Right lobe of liver (tissue), 6 donors: Measurements from ENCODE around the gene DSE. TPM values are rescaled to one million over a fixed set of nuclear protein-coding genes. Genes with fewer than 3 reads are reported as not detected.
A peak's percentile ranks its signal among the peaks of the same experiment; 100 is the strongest.

Experiments used
- ATAC-seq, 4 donors: fragments of 200-7000 bp; cut with Tn5 transposase; one replicate each; pipeline ENCODE4 v1.9.1; 2020; ENCODE audit warnings: mild to moderate bottlenecking in 4 of 4, moderate library complexity in 4 of 4
- DNase-seq, 3 donors: peaks; one replicate each; pipeline ENCODE4 v3.0.0-alpha.2; 2020
- H3K27ac ChIP-seq, 3 donors: fragments of 200-600 bp; one replicate each; pipeline ENCODE4 v1.8.0; 2022
- H3K27me3 ChIP-seq, 2 donors: fragments of 200-600 bp; one replicate each; pipeline ENCODE4 v1.8.0; 2022
- H3K36me3 ChIP-seq, 4 donors: fragments of 200-600 bp; sonication (generic) in 1 of 4; one replicate each; pipeline versions ENCODE4 v1.5.1 to v1.8.0; 2017 to 2022; ENCODE audit warnings: control low read depth in 1 of 4
- H3K4me1 ChIP-seq, 4 donors: fragments of 200-600 bp; sonication (generic) in 1 of 4; one replicate each; pipeline versions ENCODE4 v1.5.1 to v1.8.0; 2017 to 2022; ENCODE audit warnings: control low read depth in 1 of 4
- H3K4me3 ChIP-seq, 3 donors: fragments of 200-600 bp; one replicate each; pipeline ENCODE4 v1.8.0; 2022
- H3K9me3 ChIP-seq, 4 donors: fragments of 200-600 bp; sonication (generic) in 1 of 4; one replicate each; pipeline versions ENCODE4 v1.5.1 to v1.8.0; 2017 to 2022; ENCODE audit warnings: control low read depth in 1 of 4
- POLR2A ChIP-seq: fragments of 450-650 bp; IDR thresholded peaks from one replicate; pipeline ENCODE4 v1.6.1; 2017; ENCODE audit warnings: antibody characterized with exemption, mild to moderate bottlenecking
- WGBS: methylation state at CpG from one replicate; pipeline ENCODE4 v1.1.6; 2018; ENCODE audit warnings: low coverage, low lambda C conversion rate; ENCODE audit not compliant: insufficient coverage; ENCODE audit errors: missing lambda C conversion rate; 5-methylcytosine and 5-hydroxymethylcytosine counted together
- intact Hi-C, 2 donors: fragments of 100-400 bp; cut with DNase I; formaldehyde crosslinking; loops; one replicate each; pipeline versions ENCODE4 v1.11.2 to v1.14.1; 2022
- total RNA-seq, 6 experiments: library from RNA; depleted of rRNA in 2 of 6; stranded (reverse); fragments of >200 nt in 2 of 6; fragmentation: NEBNext Ultra II Directional in 3 of 6; extraction: Animal tissue kit (Norgen Biotek cat#: 25700) in 3 of 6; gene quantifications; one replicate each; pipeline versions ENCODE4 v1.1.0 to v1.2.4, GENCODE V29; 2016 to 2023
- TF ChIP-seq, protein P1 (sequence below), 4 donors: fragments of 200-600 bp in 3 of 4; fragments of 450-650 bp in 1 of 4; IDR thresholded peaks; one replicate each; pipeline versions ENCODE4 v1.5.1 to v1.8.0; 2016 to 2022; ENCODE audit warnings: antibody characterized with exemption in 4 of 4, mild to moderate bottlenecking in 2 of 4
- donor health status: DM: no; HTN: yes; CAD: no.
- donor health status: DM: no; HTN: no; CAD: no.
- donor health status: DM: no; HTN: no; CAD: no.
- donor health status: DM: no; HTN: yes; CAD: no.
- donor health status: DM: no; HTN: yes; CAD: no.

DSE gene
- total RNA-seq, 6 experiments from 2014 or later, result 8.2 to 17.4 (median 12.2) TPM

DNA sequence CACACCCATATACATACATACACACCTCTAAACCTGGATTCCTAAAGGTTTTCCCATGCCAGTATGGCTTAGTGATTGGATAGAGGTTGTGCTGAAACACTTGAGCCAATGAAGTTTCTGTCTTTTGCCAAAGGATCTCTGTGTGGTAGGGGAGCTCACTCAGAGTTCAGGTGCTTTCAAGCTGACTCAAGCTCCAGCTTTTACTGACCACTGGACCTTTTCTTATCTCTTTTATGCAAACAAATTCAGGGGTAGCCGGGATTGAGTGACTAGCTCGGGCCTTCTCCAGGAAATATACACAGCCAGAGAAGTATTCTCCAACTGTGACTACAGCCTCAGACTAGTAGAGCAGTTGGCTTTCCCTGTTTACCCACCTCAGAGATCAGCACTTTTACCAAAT is 21.5 kb upstream of the DSE start:
- Histone ChIP-seq H3K4me3 (no peak overlapping the region), H3K27me3 (no peaks in the 10 kb centered on the region), H3K36me3 (no peaks in the 10 kb centered on the region), H3K9me3 (no peaks in the 10 kb centered on the region), H3K27ac (no peak overlapping the region), H3K4me1 (no peaks in the 10 kb centered on the region)
- ATAC-seq (no peak), DNase-seq (no peak)
- WGBS, result 20% methylated on average over 1 of the region's 2 CpGs
- TF ChIP-seq, protein P1, sequence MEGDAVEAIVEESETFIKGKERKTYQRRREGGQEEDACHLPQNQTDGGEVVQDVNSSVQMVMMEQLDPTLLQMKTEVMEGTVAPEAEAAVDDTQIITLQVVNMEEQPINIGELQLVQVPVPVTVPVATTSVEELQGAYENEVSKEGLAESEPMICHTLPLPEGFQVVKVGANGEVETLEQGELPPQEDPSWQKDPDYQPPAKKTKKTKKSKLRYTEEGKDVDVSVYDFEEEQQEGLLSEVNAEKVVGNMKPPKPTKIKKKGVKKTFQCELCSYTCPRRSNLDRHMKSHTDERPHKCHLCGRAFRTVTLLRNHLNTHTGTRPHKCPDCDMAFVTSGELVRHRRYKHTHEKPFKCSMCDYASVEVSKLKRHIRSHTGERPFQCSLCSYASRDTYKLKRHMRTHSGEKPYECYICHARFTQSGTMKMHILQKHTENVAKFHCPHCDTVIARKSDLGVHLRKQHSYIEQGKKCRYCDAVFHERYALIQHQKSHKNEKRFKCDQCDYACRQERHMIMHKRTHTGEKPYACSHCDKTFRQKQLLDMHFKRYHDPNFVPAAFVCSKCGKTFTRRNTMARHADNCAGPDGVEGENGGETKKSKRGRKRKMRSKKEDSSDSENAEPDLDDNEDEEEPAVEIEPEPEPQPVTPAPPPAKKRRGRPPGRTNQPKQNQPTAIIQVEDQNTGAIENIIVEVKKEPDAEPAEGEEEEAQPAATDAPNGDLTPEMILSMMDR (IDR thresholded peaks at IDR 0.05), result no peak
- TF ChIP-seq POLR2A, result no peak
- intact Hi-C loops, result no loop called here

DNA sequence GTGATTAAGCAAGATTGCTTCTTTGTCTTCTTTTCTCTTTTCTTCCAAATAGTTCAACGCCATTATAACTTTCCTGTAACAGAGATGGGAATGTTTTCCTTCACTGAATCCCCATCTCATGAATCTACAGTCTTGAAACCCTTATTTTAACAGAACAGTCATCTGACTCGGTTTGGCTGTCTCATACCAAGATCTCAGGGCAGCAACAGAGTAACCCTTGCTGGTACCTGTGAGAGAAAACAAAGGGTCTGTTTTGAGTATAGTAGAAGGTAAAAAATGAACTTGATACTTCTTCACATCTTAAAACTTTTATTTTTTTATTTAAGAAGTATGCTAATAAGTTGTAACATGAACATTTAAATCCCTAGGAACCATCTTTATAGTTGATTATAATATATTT is 19.6 kb upstream of the DSE start:
- ATAC-seq, result no peak
- WGBS, result 78% methylated on average over 2 of the region's 2 CpGs
- Histone ChIP-seq H3K36me3 (no peaks in the 10 kb centered on the region), H3K27ac (no peak overlapping the region), H3K4me3 (no peak overlapping the region), H3K27me3 (no peaks in the 10 kb centered on the region), H3K4me1 (no peaks in the 10 kb centered on the region), H3K9me3 (no peaks in the 10 kb centered on the region)
- intact Hi-C loops, result no loop called here
- TF ChIP-seq POLR2A, result no peak
- TF ChIP-seq, protein P1 (IDR thresholded peaks at IDR 0.05), result no peak
- no peak for DNase-seq

DNA sequence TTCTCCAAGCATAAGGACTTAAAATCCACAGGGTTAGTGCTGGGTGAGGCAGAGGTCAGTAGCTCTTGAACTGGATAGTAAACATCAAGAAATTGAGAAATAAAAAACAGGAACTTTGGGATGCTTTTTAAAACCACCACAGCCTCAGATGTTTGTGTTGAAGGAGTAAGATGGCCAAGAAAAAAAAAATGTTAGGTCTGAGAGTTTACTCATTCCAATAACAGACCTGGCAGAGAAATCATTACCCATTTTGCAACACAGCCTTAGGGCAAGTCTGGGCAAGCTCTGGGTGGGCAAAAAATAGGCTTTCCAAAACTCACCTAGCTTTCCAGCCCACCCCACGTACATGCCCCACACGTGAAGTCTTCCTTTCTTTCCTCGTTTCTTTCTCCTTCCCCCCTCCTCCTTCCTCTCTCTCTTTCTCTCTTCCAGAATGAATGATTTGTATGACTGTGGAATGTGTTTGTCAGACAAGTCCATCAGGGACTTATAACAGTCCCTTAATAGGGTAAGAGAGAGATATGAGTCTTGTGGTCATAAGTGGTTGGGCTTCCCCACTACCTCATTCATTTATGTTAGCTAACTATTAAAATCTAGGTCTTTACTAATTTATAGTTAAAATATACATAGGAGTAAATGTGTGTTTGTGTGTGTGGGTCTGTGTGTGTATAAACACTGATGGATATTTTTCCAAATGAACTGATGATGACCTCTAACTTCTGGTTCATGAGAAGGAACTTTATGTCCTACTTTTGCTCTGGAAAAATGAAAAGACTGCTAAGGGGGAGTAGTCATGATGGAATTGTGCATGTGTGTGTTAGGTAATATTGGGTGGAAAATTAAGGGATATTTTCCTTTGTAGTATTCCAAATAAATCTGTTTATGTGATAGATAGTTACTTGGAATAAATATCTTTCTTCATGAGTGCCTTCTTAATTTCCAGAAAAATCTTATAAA is 18.0 kb upstream of the DSE start:
- ATAC-seq (peak; percentile 30 to 55 (median 35)), DNase-seq (no peak)
- no peak for TF ChIP-seq POLR2A
- TF ChIP-seq, protein P1 (IDR thresholded peaks at IDR 0.05), result no peak
- intact Hi-C loops, result no loop called here
- no peaks in the 10 kb centered on the region for H3K27me3 ChIP-seq
- H3K27ac ChIP-seq, result no peak overlapping the region
- no peak overlapping the region for H3K4me3 ChIP-seq
- no peaks in the 10 kb centered on the region for H3K4me1 ChIP-seq
- WGBS, result 53% methylated on average over 3 of the region's 3 CpGs
- H3K9me3 ChIP-seq, result no peaks in the 10 kb centered on the region
- no peaks in the 10 kb centered on the region for H3K36me3 ChIP-seq

DNA sequence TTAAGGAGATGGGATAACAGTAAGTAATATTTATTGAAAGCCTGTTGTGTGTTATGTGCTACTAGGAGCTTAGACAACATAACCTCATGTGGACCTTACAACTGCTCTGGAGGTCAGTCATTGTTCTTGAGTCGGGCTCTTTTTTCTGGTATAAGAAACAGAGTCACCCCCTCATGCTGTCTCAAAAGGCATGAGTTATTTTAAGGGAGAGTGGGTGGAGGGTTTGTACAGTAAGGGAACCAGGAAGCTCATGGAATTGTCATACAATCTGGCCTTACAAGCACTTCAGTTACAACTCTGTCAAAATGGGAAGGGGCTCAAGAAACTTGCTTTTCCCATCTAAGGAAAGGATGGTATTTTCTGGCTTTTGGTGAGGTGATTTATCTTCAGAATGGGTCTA is 16.5 kb upstream of the DSE start:
- H3K4me1 ChIP-seq, result no peaks in the 10 kb centered on the region
- 70% methylated on average over 1 of the region's 1 CpG for WGBS

More for the DNA sequence above, 16.5 kb upstream of the DSE start:
- Histone ChIP-seq H3K36me3 (no peaks in the 10 kb centered on the region), H3K27me3 (no peaks in the 10 kb centered on the region), H3K4me3 (no peak overlapping the region), H3K9me3 (no peaks in the 10 kb centered on the region), H3K27ac (no peak overlapping the region)
- ATAC-seq (no peak), DNase-seq (no peak)
- TF ChIP-seq, protein P1 (IDR thresholded peaks at IDR 0.05), result no peak
- TF ChIP-seq POLR2A, result no peak
- intact Hi-C loops, result no loop called here
